Measurements from ENCODE around the gene ATXN1.

- TF ChIP-seq POLR2A (IDR thresholded peaks at IDR 0.05) (no peak), EP300 (IDR thresholded peaks at IDR 0.05) (no peak), POLR2AphosphoS5 (IDR thresholded peaks at IDR 0.05) (no peak)
- TF ChIP-seq, protein P1, sequence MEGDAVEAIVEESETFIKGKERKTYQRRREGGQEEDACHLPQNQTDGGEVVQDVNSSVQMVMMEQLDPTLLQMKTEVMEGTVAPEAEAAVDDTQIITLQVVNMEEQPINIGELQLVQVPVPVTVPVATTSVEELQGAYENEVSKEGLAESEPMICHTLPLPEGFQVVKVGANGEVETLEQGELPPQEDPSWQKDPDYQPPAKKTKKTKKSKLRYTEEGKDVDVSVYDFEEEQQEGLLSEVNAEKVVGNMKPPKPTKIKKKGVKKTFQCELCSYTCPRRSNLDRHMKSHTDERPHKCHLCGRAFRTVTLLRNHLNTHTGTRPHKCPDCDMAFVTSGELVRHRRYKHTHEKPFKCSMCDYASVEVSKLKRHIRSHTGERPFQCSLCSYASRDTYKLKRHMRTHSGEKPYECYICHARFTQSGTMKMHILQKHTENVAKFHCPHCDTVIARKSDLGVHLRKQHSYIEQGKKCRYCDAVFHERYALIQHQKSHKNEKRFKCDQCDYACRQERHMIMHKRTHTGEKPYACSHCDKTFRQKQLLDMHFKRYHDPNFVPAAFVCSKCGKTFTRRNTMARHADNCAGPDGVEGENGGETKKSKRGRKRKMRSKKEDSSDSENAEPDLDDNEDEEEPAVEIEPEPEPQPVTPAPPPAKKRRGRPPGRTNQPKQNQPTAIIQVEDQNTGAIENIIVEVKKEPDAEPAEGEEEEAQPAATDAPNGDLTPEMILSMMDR (IDR thresholded peaks at IDR 0.05), result no peak
Observed at GRCh38 chr6:16706029-16706428, 55.2 kb downstream of the ATXN1 start.

Measured in gastroesophageal sphincter (tissue), 3 donors.